GF-D8 (cell line): ENCODE results near the gene DTX4.

Source experiments
- DNase-seq: peaks from one replicate; lab custom pipeline; 2025; lab: John Stamatoyannopoulos, UW

The DTX4 gene

GRCh38 chr11:59221441-59221840, 49.5 kb downstream of the DTX4 start:
- DNase-seq: no peak

DNA sequence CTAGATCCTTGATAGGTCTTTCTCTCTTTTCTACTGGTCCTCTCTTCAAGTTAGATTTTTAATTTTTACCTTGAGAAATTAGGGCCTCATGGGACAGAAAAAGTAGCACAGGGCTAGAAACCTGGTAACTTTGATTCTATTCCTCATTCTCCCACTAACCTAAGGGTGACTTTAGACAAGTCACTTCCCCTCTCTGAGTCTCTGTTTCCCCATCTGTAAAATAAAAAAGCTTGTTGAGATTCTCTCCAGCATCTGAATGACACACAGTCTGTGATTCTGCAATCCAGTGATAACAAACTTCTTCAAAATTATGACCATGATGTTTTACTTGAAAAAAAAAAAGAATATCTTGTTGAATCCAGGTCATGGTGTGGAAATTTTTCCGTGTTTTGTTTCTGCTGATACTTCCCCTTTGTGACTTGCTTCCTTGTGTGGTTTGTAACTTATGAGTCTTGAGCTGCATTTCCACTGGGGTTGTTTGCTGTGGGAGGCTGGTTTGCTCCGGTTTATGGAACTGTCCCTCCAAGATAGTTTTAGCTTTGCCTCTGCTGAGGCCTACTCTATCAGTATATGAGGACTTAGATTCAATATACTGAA, 50.6 kb downstream of the DTX4 start:
- no peak for DNase-seq

- DNase-seq: no peak
Measured at GRCh38 chr11:59223177-59223576, 51.2 kb downstream of the DTX4 start.

DNA sequence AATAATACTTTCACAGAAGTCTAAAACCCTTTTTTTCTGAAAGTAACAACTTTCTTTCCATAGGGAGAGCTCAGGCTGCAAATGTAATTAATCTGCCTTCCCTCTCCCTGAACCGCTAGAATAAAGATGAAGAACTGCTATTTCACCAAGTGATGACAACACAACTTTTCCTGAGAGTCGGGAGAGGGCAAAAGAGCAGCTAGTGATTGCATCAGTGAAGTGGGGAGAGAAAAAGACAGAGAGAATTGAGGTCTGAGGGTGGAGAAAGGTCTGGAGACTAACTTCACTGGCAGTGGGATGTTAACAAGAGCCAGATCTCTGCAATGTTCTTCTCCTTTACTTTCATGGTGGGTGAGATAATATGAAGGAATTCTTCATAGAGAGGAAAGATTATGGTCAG, 51.7 kb downstream of the DTX4 start:
- no peak for DNase-seq

- DNase-seq: no peak
Measured at GRCh38 chr11:59224351-59224928, 52.5 kb downstream of the DTX4 start.

- no peak for DNase-seq
Measured at GRCh38 chr11:59225017-59225416, 53.1 kb downstream of the DTX4 start.

- no peak for DNase-seq
Measured at GRCh38 chr11:59226396-59226795, 54.5 kb downstream of the DTX4 start.

- DNase-seq: no peak
Measured at GRCh38 chr11:59240322-59240721, 68.4 kb downstream of the DTX4 start.

- no peak for DNase-seq
Measured at GRCh38 chr11:59243633-59244032, 71.7 kb downstream of the DTX4 start.

DNA sequence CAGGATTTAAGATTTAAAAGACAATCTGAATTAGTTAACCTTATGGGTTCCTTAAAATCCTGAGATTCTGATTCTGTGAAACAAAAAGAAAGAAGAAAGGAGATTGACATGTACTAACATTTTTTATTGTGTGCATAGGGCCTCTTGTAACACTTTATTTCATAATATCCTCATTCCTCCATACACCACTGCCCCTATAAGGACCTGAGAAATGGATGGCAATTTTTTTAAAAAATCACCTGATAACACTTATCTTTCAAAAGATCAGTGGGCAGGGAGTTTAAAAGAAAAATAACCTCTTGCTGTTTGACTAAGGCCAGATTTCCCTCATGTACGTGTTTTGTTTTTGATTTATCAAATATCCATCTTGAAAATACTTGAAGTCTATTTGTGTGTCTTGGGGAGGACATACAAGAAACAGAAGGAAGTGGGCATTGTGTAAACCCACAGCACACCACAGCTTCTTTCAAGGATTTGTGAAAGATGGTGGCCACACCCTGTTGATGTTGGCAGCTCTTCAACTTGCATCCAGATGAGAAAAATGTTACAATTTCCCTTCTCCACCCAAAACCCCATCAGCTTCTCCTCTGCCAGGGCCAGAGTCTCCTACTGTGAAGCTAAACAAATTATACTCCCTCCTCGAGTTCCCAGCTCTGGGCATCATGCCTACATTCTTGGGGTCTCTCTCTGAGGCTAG, 75.7 kb downstream of the DTX4 start:
- peak; percentile 84 for DNase-seq

GRCh38 chr11:59249535-59249934, 77.6 kb downstream of the DTX4 start:
- DNase-seq: no peak

DNA sequence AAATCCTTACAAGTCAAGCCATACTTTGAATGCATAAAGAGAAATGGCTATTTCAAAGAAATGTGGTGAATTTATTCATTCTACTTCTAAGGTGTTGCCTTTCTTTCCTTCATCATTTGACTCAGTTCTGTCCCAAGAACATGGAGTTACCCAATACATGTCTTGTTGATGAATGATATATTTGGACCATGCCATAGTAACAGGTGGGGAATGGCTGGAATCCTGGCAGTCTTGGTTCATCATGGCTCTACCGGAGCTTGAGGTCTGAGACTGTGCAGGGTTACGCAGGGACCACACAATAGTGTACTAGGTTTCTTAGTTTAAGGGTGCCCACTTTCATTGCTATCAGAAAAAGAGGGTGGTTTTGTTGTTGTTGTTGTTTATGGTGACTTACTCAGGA, 81.1 kb downstream of the DTX4 start:
- no peak for DNase-seq

- DNase-seq: no peak
Measured at GRCh38 chr11:59254286-59254685, 82.4 kb downstream of the DTX4 start.

- no peak for DNase-seq
Measured at GRCh38 chr11:59255281-59255680, 83.3 kb downstream of the DTX4 start.
